GM21619 (cell line): ENCODE results near the gene DNAJB9.
A peak's percentile ranks its signal among the peaks of the same experiment; 100 is the strongest.
"Not testable (repeated sequence)": the region's sequence is repeated elsewhere in the genome, so short reads cannot be mapped to it uniquely, and the experiment has no call there.

Source experiments
- ATAC-seq: cut with Tn5 transposase; IDR thresholded peaks from one replicate; pipeline ENCODE4 v1.9.1; 2021; ENCODE audit not compliant: unreplicated experiment

Gene DNAJB9

DNA sequence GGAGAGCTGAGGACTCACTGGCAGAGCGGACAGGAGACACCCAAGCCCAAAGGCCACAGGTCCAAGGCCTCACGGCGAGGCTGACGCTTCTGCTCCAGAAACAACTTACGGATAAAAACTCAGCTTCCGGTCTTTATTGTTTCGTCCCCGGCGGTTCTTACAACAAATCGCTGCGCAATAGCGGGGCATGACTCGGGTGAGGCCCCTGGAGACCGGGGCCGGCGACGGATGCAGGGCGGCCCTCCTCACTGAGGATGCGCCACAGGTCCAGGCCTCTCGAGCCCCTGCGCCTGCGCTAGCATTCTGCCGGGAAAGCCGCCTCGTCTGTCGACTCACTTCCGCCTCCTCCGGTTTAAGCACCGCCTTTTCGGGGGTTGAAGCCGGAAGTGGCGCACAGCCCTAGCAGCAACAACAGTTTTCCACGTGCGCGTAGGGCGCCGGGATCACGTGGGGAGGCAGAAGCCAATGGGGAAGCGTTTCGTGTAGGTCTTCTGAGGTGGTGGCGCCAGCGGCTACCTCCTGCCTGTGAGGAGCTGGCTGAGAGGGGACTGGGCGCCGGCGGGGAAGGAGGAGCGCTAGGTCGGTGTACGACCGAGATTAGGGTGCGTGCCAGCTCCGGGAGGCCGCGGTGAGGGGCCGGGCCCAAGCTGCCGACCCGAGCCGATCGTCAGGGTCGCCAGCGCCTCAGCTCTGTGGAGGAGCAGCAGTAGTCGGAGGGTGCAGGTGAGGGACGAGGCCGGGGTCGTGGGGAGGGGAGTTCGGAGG lies at the start of gene DNAJB9, which contains the start of gene THAP5:
TSS of gene DNAJB9 (plus strand) at position 494 of the 765 bp plus-strand sequence. CDS start 1,853 bp downstream, outside the sequence.
TSS of gene THAP5 (minus strand) at position 326 of the 765 bp plus-strand sequence. CDS start at position 189, 137 bp downstream.
- ATAC-seq = peak; percentile 90

DNA sequence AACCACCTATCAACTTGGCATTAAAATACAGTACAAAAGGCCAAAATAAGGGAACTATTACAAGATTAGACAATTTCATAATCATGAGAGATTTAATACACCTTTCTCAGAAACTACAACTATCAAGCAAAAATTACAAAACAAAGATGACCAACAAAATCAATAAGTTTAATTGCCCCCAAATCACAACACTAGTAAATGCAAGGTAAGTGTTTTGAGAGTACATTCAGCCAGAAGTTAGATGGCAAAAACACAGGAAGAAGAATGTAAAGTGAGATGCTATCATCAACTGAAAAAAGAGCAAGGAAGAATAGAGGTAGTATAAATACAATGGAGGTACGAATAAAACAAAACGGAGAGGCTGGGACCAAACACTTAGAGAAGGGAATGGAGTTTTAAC lies 46.9 kb upstream of the DNAJB9 start:
- no peak for ATAC-seq

DNA sequence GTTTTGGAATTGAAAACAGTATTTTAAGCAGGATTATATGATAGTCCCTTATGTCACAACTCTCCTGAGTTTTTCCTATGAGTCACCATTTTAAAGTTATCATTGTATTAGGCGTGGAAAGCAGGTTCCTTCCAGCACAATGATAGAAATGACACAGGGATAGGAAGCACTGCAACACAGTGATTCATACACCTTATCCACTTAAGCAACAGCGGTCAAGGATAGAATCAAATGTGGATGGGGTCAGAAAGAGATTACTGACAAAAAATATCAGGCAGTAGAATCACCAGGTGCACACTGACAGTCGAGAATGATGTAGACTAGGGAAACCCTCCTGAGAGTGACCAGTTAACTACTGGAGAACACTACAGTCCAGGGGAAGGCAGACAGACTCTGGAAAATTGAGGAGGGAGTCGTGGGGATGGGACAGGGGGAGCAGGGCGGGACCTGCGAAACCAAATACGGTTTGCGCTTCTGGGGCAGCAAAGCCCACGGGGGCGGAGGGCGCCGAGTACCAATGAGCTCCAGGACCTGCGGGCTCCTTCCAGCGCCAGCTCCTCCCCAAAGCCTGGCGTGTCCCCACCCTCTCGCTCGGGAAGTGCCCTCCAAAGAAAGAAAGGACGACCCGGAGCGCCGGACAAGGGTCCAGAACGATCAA lies 44.2 kb upstream of the DNAJB9 start:
- peak; percentile 48 for ATAC-seq

DNA sequence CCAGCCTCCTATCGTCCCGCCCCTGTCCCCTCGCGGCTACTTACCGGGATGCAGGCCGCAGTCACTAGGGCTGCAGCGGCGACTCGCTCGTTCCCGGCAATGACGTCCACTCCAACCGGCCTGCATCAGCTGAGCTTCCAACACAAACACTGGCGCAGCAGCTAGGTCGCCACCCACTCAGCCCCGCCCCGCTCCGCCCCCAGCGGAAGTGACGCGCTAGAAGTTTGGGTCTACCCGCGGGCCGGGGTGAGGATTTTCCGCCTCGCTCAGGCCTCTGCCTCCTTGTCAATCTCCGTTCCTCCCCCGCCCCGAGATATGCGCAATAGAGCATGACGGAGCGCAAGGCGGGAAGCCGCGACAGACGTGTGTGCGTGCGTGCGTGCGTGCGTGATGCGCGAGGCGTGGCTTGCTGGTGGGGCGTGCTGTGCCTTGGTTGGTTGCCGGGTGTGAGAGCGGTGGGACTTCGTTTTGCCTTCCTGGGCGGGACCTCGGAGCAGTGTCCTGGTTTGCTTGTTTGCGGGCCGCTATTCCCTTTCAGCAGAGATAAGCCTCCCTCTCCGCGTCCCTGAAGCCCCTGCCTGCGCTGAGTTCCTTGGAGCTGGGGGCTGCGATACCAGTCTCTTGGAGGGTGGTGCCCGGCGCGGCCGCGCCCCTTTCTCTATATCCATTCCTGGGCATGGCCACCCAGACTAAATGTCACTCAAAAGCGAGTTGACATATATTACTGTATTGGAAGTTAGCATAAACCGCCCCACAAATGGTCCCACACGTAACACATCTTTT lies 43.5 kb upstream of the DNAJB9 start, which contains the start of gene PNPLA8:
TSS of gene PNPLA8 (minus strand) at position 151 of the 783 bp plus-strand sequence. CDS start 10,644 bp downstream, outside the sequence.
- ATAC-seq = peak; percentile 90

DNA sequence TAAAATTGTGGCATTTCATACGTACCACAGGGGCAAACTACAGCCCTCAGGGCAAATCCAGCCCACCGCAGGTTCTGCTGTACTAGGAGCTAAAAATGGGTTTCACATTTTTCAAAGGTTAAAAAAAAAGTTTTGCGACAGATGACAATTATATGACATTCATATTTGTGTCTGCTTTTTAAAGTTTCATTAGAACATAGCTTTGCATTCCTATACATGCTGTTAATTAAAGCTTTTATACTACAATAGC lies 43.0 kb upstream of the DNAJB9 start:
- ATAC-seq = no peak

DNA sequence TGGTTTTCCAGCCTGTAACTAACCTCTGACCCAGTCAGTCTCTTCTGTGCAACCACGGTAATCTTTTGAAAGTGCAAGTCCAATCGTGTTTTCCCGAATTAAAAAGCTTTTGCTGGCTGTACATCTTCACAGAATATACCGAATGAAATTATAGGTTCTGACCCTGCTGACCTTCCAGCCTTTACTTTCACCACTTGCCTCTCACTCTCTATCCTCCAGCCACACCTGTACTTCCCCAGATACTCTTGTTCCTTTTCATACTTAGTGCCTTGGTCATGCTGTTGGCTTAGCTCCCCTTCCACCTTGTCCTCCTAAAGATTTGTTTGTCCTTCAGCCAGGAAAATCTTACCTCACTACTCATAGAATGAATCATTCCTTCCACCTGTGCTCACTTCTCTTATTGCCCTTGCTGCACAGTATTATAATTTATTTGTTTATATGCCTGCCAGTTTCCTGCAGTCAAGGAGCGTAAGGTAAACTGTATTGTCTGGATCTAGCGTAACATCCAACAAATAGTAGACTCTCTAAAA lies 41.4 kb upstream of the DNAJB9 start:
- no peak for ATAC-seq

DNA sequence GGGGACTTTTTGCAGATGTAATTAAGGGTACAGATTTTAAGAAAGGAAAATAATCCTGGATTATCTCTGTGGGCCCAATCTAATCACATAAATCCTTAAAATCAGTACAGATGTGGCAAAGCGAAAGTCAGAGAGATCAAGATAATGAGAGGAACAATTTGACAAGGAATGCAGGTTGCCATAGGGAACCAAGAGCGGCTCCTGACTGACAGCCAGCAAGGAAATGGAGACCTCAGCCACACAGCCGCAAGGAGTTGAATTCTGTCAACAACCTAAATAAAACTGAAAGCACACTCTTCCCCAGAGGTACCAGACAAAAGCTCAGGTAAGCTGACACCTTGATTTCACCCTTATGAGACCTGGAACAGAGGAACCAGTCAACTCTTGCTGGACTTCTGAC lies 40.3 kb upstream of the DNAJB9 start:
- no peak for ATAC-seq

DNA sequence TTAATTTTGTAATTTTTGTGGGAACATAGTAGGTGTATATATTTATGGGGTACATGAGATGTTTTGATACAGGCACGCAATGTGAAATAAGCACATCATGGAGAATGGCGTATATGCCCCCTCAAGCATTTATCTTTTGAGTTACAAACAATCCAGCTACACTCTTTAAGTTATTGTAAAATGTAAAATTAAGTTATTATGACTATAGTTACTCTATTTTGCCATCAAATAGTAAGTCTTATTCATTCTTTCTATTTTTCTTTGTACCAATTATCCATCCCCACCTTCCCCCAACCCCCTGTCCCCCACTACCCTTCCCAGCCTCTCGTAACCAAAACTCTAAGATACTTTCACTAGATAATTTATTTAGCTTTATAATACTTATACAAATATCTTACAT lies 36.0 kb upstream of the DNAJB9 start:
- ATAC-seq = no peak

DNA sequence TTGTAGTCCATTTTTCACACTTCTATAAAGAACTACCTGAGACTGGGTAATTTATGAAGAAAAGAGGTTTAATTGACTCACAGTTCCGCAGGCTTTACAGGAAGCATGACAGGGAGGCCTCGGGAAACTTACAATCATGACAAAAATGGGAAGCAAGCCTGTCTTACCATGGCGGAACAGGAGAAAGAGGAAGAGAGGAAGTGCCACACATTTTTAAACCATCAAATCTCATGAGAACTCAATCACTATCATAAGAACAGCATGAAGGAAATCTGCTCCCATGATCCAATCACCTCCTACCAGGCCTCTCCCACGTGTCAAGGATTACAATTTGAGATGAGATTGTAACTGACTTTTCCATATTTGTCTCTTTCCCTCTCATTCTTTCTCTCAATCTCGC lies 34.4 kb upstream of the DNAJB9 start:
- ATAC-seq = no peak

DNA sequence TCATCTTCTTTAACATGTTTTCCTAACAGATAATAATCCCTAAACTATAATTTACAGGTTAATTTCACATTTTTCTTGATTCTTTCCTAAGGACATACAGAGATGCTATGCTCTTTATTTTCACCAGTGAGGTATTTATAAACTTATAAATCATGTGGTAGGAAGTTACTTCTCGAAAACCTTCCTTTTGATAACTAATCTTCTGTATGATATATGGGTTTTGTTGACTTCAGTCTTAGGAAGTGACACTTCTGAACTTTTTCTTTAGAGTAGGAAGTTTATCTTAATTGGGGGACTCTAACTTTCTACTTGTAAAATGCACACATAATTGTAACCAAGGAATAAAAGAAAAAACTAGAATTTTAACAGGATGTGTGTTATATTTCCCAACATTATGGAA lies 33.9 kb upstream of the DNAJB9 start:
- no peak for ATAC-seq

DNA sequence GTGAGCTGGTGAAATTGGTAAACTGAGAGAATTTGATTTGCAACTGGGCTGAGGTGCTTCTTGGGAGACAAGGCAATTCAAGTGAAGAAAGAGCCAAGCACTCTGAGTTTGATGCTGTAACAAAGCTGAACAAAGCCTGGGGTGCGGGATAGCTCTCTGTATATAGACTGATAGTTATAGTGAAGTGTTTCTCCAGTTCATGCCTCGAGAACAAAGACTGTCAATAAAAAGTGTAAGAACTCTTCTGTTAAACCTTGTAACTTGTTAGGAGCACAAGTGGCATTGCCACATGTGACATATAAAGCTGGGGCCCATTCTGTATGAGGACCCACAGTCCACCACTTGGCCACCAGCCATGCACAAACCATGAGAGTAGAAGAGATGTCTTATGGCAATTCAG lies 32.4 kb upstream of the DNAJB9 start:
- no peak for ATAC-seq

DNA sequence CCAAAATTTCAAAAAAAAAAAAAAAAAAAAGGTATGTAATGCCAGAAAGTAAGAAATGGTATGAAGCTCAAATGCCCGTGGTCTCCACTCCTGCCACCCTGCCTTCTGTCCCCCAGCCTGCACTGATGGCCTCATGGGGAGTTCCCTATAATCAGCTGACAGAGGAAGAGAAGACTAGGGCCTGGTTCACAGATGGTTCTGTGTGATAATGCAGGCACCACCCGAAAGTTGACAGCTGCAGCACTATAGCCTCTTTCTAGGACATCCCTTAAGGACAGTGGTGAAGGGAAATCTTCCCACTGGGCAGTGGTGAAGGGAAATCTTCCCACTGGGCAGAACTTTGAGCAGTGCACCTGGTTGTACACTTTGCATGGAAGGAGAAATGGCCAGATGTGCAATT lies 31.4 kb upstream of the DNAJB9 start:
- not testable (repeated sequence) for ATAC-seq

DNA sequence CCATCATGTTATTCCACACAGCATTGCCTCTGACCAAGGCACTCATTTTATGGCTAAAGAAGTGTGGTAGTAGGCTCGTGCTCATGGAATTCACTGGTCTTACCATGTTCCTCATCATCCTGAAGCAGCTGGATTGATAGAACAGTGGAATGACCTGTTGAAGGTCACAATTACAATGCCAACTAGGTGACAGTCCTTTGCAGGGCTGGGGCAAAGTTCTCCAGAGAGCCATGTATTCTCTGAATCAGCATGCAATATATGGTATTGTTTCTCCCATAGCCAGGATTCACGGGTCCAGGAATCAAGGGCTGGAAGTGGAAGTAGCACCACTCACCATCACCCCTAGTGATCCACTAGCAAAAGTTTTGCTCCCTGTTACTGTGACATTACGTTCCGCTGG lies 31.0 kb upstream of the DNAJB9 start:
- ATAC-seq = not testable (repeated sequence)

DNA sequence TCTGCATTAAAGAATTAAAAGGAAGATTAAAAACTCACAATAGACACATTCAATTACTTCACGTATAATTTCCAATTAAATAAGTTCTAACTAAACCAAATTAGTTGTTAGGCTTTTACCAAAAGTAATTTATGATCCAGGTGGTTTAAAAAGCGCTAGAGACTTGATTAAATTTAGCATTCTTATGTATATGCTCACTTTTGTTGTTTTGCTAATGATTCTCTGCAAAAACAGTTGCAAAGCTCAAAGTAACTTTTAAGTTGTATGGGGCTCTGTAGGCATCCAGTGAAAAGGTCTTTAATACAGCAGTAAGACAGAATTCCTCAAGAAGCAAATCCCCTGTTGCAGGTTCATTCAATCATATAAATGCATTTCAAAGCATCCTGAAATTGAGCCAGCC lies 28.2 kb upstream of the DNAJB9 start:
- ATAC-seq = no peak

DNA sequence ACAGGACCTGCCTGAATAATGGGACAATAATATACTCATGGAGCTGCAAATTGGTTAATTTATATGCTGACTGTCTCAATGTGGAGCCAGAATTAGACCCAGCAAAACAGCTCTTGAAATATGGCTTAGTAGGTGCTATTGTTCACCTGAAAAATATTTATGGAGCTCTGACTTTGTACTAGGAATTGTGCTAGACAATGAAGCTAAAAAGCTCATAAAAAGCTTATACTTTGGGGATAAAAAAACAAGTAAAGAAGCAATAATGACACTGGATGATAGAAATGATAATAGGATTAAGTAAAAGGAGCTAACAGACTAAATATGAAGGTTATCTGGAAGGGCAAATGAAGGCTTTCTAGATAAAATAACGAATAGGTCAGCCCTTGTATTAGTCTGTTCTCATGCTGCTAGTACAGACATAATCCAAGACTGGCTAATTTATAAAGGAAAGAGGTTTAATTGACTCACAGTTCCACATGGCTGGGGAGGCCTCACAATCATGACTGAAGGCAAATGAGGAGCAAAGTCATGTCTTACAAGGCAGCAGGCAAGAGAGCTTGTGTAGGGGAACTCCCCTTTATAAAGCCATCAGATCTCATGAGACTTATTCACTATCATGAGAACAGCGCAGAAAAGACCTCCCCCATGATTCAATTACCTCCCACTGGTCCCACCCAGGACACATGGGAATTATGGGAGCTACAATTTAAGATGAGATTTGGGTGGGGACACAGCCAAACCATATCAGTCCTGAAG lies 21.4 kb upstream of the DNAJB9 start:
- not testable (repeated sequence) for ATAC-seq

DNA sequence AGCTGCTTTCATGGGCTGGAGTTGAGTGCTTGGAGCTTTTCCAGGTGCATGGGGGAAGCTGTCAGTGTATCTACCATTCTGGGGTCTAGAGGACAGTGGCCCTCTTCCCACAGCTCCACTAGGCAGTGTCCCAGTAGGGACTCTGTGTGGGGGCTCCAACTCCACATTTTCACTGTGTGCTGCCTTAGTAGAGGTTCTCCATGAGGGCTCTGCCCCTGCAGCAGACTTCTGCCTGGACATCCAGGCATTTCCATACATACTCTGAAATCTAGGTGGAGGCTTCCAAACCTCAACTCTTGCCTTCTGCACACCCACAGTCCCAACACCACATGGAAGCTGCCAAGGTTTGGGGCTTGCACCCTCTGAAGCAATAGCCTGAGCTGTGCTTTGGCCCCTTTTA lies 13.0 kb upstream of the DNAJB9 start:
- not testable (repeated sequence) for ATAC-seq

DNA sequence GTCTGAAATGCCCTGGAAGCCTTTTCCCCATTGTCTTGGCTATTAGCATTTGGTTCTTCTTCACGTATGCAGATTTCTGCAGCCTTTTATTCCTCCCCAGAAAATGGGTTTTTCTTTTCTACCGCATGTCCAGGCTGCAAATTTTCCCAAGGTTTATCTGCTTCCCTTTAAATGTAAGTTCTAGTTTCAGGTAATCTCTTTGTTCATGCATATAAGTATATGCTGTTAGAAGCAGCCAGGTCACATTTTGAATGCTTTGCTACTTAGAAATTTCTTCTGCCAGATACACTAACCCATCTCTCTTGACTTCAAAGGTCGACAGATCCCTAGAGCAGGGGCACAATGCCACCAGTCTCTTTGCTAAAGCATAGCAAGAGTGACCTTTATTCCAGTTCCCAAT lies 12.5 kb upstream of the DNAJB9 start:
- ATAC-seq = no peak

DNA sequence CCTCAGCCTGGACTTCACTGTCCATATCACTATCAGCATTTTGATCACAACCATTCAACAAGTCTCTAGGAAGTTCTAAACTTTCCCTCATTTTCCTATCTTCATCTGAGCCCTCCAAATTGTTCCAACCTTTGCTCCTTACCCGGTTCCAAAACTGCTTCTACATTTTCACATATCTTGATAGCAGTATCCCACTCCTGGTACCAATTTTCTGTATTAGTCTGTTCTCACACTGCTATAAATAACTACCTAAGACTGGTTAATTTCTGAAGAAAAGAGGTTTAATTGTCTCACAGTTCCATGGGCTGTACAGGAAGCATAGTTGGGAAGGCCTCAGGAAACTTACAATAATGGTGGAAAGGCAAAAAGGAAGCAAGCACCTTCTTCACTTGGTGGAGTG lies 12.1 kb upstream of the DNAJB9 start:
- ATAC-seq = no peak

DNA sequence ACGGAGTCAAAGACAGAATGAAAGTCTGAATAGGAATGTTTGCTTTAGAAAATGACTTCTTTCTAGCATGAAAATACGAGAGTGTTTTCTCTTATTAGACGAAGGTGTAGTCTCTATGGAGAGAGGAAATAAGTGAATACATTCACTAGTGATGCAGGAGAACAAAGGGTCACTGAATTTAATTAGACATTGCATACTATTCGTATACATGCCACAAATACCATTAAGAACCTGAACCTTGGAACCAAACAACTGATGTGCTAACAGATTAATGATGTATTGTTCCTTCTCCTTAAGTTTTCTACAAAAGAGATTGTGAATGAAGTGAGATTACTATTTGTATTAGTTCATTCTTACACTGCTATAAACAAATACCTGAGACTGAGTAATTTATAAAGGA lies 10.4 kb upstream of the DNAJB9 start:
- ATAC-seq = no peak

DNA sequence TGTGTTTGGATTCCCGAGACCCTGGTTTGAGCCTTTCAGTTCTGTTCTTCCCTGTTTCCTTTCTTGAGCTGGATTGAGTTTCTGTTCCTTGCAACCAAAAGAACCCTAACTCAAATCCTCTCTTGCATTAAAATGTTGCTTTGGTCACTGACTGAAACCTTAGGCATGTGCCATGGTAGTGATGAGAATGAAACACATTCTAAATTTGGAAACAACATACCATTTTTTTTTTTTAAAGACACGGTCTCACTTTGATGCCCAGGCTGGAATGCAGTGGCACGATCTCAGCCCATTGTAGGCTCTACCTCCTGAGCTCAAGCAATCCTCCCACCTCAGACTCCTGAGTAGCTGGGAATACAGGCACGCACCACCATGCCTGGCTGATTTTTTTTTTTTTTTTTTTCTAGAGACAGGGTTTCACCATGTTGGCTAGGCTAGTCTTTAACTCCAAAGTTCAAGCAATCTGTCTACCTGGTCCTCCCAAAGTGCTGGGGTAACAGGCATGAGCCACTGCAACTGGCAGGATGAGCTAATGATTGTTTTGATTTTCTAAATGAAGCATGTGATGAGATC lies 8.5 kb upstream of the DNAJB9 start:
- no peak for ATAC-seq

DNA sequence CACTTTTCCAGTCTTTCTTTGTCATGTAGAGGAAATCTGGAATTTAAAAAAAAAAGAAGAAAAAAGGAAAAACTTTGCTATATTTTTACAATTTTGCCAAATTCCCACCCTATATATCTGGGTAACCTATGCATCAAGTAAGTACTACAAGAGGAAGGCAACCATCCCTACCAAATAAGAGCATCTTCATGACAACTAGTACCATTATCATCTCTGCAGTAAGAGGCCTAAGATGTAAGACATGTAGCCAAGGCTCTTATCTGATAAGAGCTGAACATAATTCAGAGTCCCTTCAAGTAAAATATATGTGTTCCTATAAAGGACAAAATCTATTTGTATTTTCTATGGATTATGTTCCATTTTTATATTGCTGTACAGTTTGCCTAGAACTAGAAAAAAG lies 3.7 kb upstream of the DNAJB9 start:
- ATAC-seq = no peak
